Stimulated activated CD8-positive, alpha-beta memory T cell treated with anti-CD3 and anti-CD28 coated beads, Interleukin-15, amount 100 ng/mL, for 4 hours (primary cell): ENCODE results near the gene GRAMD4.
"Not testable (repeated sequence)": the region's sequence is repeated elsewhere in the genome, so short reads cannot be mapped to it uniquely, and the experiment has no call there.

Source experiments
- DNase-seq, 2 donors: peaks; one replicate each; pipeline ENCODE4 v3.0.0-alpha.2; 2020; ENCODE audit warnings: low read depth in 2 of 2

Gene GRAMD4

GRCh38 chr22:46619240-46619829, 851 bp upstream of the GRAMD4 start:
- no peak for DNase-seq

GRCh38 chr22:46620588-46621242, 529 bp downstream of the GRAMD4 start:
- no peak for DNase-seq

- not testable (repeated sequence) for DNase-seq
Observed at GRCh38 chr22:46621243-46621930, 1.2 kb downstream of the GRAMD4 start.

- no peak for DNase-seq
Observed at GRCh38 chr22:46622081-46622521, 1.9 kb downstream of the GRAMD4 start.

- DNase-seq: no peak
Observed at GRCh38 chr22:46625113-46625842, 5.1 kb downstream of the GRAMD4 start.

GRCh38 chr22:46625843-46626349, 5.7 kb downstream of the GRAMD4 start:
- no peak for DNase-seq

DNA sequence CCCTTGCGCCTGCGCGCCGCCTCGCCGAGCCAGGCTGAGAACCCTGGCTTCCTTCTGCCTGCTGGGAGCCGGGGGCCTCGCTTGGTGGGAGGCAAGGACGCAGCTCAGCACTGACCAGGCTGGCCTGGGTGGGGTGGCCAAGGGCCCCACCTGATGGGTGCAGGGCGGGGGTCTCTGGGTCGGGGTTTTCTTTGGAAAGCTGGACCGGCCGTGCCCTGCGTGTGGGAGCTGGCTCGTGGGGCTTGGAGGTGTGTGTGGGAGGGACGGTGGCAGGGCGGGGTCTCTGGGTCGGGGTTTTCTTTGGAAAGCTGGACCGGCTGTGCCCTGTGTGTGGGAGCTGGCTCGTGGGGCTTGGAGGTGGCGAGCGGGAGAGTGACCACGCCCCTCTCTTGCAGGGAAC, 6.2 kb downstream of the GRAMD4 start:
- no peak for DNase-seq

DNA sequence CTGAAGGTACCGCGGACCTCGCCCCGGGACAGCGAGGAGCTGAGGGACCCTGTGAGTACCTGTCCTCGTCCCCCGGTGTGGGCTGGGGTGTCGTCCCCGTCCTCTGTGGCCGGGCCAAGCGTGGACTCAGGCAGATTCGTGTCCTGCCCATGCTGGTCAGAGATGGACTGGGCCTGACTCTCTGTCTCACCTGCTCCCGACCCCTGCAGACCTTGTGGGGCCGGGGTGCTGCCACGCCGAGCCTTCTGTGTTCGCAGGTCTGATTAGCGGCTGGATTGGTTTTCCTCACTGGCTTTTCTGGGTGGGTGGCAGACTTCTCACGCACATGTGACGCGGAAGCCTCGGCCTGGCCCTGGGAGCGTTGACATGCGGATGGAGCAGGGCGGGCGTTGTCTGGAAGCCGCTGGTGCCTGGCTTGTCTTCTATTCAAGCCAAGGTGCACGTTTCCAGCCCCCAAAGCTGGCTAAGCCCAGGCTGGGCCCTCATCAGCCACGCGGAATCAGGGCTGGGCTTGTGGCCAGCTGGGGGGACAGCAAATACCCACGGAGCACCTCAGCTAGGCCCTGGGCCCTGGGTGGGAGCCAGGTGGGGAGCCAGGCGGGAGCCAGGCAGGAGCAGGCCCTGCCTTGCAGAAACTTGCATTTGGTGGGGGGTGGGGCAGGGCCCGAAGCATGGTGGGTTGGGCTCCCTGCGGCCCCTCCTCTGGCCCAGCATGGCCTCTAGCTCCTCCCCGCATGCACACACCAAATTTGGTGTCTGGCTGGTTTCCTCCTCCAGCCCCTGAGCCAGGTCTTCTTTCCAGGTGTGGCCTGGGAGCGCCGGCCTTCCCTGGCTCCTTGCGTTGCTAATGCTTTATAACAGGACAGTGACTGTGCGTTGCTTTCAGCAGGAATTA, 7.0 kb downstream of the GRAMD4 start:
- no peak for DNase-seq

- DNase-seq: no peak
Observed at GRCh38 chr22:46627806-46628482, 7.8 kb downstream of the GRAMD4 start.

- DNase-seq: no peak
Observed at GRCh38 chr22:46628756-46629155, 8.6 kb downstream of the GRAMD4 start.

DNA sequence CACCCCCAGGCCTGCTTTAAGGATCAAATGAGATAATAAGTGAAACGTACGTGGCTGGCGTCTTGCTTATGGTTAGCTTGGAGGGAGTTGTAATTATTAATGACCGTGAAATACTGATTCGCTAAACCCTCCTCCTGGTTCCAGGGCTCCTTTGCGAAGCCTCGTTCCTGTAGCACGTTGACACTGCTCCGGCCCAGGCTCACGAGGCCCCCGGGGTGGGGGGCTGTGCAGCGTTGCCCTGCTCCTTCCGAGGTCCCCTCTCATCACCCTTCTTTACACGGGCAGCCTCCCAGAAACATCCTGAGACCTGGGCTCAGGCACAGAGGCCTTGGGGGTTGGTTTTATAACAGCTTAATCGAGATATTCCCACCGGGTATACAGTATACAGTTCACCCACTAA, 9.1 kb downstream of the GRAMD4 start:
- DNase-seq: no peak

DNA sequence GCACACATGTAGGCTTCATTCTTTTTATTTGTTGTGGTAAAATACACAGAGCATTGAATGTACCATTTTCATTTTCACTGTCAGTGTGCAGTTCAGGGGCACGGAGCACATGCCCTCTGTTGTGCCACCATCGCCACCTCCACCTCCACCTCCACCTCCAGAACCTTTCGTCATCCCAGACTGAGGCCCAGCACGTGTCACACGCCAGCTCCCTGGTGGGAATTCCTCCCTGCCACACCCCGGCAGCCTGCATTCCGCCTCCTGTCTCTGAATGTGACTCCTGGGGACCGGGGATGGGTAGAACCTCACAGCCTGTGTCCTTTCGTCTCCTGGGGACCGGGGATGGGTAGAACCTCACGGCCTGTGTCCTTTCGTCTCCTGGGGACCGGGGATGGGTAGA, 10.9 kb downstream of the GRAMD4 start:
- no peak for DNase-seq

GRCh38 chr22:46632646-46633249, 12.6 kb downstream of the GRAMD4 start:
- no peak for DNase-seq

DNA sequence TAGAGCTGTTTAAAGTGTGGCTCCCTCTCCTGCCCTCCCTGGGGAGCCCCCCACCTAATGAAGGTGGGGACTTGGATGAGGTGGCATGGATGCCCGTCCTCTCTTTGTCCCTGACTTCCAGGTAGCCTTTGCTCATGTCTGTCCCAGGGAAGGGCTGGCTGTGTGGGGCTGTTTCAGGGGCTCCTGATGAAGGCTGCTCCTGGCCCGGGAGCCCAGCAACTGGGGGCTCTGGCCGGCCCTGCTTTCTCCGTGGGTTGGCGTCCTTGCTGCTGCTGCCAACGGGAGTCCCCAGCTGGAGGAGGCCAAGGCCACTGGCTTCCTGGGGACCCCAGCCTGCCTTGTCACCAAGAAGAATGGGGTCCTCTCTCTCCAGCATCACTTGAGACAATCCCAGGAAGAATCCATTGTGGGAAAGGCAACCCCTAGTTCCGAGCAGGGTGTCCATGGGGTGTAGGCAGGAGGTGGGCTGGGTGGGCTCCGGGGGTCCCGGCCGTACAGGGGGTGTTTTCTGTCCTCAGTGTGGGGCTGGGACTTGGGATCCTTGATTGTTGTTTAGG, 13.2 kb downstream of the GRAMD4 start:
- no peak for DNase-seq

GRCh38 chr22:46634011-46634699, 14.0 kb downstream of the GRAMD4 start:
- DNase-seq: no peak

DNA sequence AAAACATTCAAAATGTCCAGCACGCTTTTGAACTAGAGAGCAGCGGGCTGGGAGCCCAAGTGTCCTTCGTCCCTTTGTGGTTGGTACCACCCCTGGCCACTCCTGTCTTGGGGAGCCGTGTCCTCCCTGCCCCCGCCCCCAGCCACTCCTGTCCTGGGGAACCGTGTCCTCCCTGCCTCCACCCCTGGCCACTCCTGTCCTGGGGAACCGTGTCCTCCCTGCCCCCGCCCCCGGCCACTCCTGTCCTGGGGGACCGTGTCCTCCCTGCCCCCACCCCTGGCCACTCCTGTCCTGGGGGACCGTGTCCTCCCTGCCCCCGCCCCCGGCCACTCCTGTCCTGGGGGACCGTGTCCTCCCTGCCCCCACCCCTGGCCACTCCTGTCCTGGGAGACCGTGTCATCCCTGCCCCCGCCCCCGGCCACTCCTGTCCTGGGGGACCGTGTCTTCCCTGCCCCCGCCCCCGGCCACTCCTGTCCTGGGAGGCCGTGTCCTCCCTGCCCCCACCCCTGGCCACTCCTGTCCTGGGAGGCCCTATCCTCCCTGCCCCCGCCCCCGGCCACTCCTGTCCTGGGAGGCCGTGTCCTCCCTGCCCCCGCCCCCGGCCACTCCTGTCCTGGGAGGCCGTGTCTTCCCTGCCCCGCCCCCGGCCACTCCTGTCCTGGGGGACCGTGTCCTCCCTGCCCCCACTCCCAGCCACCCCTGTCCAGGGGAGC, 14.9 kb downstream of the GRAMD4 start:
- DNase-seq: not testable (repeated sequence)

DNA sequence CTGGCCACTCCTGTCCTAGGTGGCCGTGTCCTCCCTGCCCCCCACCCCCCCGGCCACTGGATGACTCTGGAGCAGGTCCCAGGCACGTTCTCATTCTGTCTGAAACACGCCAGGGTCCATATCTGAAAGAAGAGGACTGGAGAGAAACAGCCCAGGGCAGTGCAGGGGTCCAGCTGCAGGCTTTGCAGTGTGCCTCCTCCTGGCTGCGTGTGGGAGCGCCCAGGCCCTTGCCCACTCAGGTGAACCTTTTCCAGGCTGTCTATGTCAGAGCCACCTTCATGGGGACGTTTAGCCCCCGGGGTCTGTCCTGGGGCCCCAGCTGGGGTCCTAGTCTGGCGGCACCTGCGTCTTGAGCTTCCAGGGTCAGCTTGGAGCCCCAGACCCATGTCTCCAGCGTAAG, 15.6 kb downstream of the GRAMD4 start:
- no peak for DNase-seq

DNA sequence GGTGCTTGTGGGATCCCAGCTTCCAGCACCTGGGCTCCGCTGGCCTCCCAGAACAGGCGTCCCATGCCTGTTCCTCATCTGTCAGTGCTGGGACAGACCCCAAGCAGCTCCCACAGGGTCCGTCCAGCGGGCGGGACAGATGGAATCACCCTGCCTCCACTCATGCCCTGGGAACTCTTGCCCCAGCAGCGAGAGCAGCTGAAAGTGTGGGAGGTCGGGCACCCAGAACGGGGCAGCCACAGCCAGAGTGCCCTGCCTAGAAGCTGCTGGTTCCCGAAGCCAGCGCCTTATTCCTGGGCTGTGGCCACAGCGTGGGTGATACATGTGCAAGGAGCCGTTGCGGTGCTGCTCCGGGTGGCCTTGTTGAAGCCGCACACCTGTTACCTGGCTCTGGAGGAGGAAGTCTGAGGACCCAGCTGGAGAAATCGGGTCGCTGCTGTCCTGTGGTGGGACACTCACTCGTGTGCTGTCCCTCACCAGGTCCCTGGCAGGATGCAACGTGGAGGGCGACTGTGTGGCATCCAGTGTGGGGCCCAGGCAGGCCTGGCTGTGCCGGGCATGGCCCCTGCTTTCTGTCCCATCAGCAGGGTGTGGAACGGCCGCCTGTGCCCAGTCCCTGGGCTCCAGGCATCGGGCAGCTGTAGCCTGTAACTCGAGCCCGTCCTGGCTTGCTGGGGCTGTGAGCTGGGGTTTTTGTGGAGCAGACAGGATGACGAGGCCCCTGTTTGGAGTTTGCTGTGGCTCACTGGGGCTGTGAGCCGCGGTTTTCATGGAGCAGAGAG, 16.2 kb downstream of the GRAMD4 start:
- DNase-seq: no peak
